Stimulated activated CD8-positive, alpha-beta memory T cell treated with anti-CD3 and anti-CD28 coated beads, Interleukin-2, amount 100 ng/mL, for 48 hours (primary cell): ENCODE results near the gene LHFPL4.
"Not testable (repeated sequence)": the region's sequence is repeated elsewhere in the genome, so short reads cannot be mapped to it uniquely, and the experiment has no call there.

Experiments used
- DNase-seq, 2 donors: peaks; one replicate each; pipeline ENCODE4 v3.0.0-alpha.2; 2020; ENCODE audit warnings: low read depth in 2 of 2

LHFPL4 gene

GRCh38 chr3:9553021-9553947 is at the start of gene LHFPL4:
Gene LHFPL4 (minus strand): TSS chr3:9553822. CDS start chr3:9552679, 1,143 bp downstream.
- DNase-seq: no peak

GRCh38 chr3:9602620-9603019 is 49.0 kb upstream of the LHFPL4 start:
- DNase-seq: no peak

- not testable (repeated sequence) for DNase-seq
These were observed 47.5 kb upstream of the LHFPL4 start for GRCh38 chr3:9601006-9601581.

- DNase-seq: peak; percentile 8 to 16
These were observed 47.0 kb upstream of the LHFPL4 start for GRCh38 chr3:9600597-9600996.

GRCh38 chr3:9598783-9599387 is 45.3 kb upstream of the LHFPL4 start:
- DNase-seq: no peak

GRCh38 chr3:9595877-9596276 is 42.3 kb upstream of the LHFPL4 start:
- no peak for DNase-seq

GRCh38 chr3:9591781-9592180 is 38.2 kb upstream of the LHFPL4 start:
- DNase-seq: not testable (repeated sequence)

GRCh38 chr3:9590282-9590791 is 36.7 kb upstream of the LHFPL4 start:
- no peak for DNase-seq

GRCh38 chr3:9583792-9584191 is 30.2 kb upstream of the LHFPL4 start:
- DNase-seq: no peak

GRCh38 chr3:9583371-9583770 is 29.7 kb upstream of the LHFPL4 start:
- no peak for DNase-seq

- no peak for DNase-seq
These were observed 28.7 kb upstream of the LHFPL4 start for GRCh38 chr3:9582332-9582731.

- no peak for DNase-seq
These were observed 28.1 kb upstream of the LHFPL4 start for GRCh38 chr3:9581742-9582141.

GRCh38 chr3:9569054-9569453 is 15.4 kb upstream of the LHFPL4 start:
- DNase-seq: no peak

GRCh38 chr3:9565316-9565715 is 11.7 kb upstream of the LHFPL4 start:
- no peak for DNase-seq

GRCh38 chr3:9563851-9564250 is 10.2 kb upstream of the LHFPL4 start:
- no peak for DNase-seq

- not testable (repeated sequence) for DNase-seq
These were observed 6.4 kb upstream of the LHFPL4 start for GRCh38 chr3:9560056-9560455.

GRCh38 chr3:9553948-9554513 is 409 bp upstream of the LHFPL4 start:
- DNase-seq: no peak

- peak; percentile 6 to 26 for DNase-seq
These were observed 1.2 kb downstream of the LHFPL4 start for GRCh38 chr3:9552252-9552999.

GRCh38 chr3:9550999-9551398 is 2.6 kb downstream of the LHFPL4 start:
- no peak for DNase-seq

GRCh38 chr3:9549600-9549999 is 4.0 kb downstream of the LHFPL4 start:
- DNase-seq: no peak

GRCh38 chr3:9548991-9549390 is 4.6 kb downstream of the LHFPL4 start:
- DNase-seq: no peak
